CD14-positive monocyte (primary cell): ENCODE results near the gene SH3RF1. TPM values are rescaled to one million over a fixed set of nuclear protein-coding genes. Genes with fewer than 3 reads are reported as not detected.
A peak's percentile ranks its signal among the peaks of the same experiment; 100 is the strongest.

Experiments used
- DNase-seq, 3 donors: peaks; one replicate each; pipeline ENCODE4 v3.0.0-alpha.2; 2011 to 2022
- H2AFZ ChIP-seq: 2 replicates; pipeline ENCODE4 v1.6.0; 2012; ENCODE audit warnings: mild to moderate bottlenecking, low read depth, low read length, inconsistent platforms; ENCODE audit not compliant: insufficient read depth, poor library complexity, severe bottlenecking
- H3K27ac ChIP-seq, 2 donors: 1 replicate in 1 of 2; 2 replicates in 1 of 2; pipeline ENCODE4 v1.5.1; 2012 to 2013; ENCODE audit warnings: low read length in 2 of 2, control low read depth in 1 of 2, inconsistent platforms in 1 of 2, low read depth in 1 of 2, mild to moderate bottlenecking in 1 of 2
- H3K27me3 ChIP-seq, 2 donors: one replicate each; pipeline versions ENCODE4 v1.6.0 to v1.6.1; 2011 to 2013; ENCODE audit warnings: low read length in 2 of 2; ENCODE audit not compliant: control insufficient read depth in 2 of 2, insufficient read depth in 2 of 2
- H3K36me3 ChIP-seq, 2 donors: replicated peaks in 1 of 2; 1 replicate in 1 of 2; 2 replicates in 1 of 2; pipeline versions ENCODE4 v1.5.1 to v1.6.1; 2012 to 2013; ENCODE audit warnings: low read length in 2 of 2, control low read depth in 1 of 2, inconsistent platforms in 1 of 2, mild to moderate bottlenecking in 1 of 2; ENCODE audit not compliant: insufficient read depth in 2 of 2, control insufficient read depth in 1 of 2
- H3K4me1 ChIP-seq, 2 donors: 1 replicate in 1 of 2; 2 replicates in 1 of 2; pipeline versions ENCODE4 v1.5.1 to v1.6.1; 2012 to 2013; ENCODE audit warnings: low read length in 2 of 2, control low read depth in 1 of 2, inconsistent platforms in 1 of 2, mild to moderate bottlenecking in 1 of 2, moderate library complexity in 1 of 2; ENCODE audit not compliant: insufficient read depth in 2 of 2, control insufficient read depth in 1 of 2
- H3K4me2 ChIP-seq: replicated peaks from 2 replicates; pipeline ENCODE3; 2012; ENCODE audit warnings: low read length, moderate library complexity, mild to moderate bottlenecking; ENCODE audit not compliant: poor library complexity, severe bottlenecking; ENCODE audit errors: extremely low read depth
- H3K4me3 ChIP-seq, 3 experiments: fragments of 200-600 bp in 1 of 3; sonication (generic) in 1 of 3; replicated peaks in 1 of 3; 1 replicate in 2 of 3; 2 replicates in 1 of 3; pipeline ENCODE4 v1.5.1; 2011 to 2013; ENCODE audit warnings: low read length in 3 of 3, mild to moderate bottlenecking in 3 of 3, control low read depth in 2 of 3, low read depth in 2 of 3, inconsistent platforms in 1 of 3, moderate library complexity in 1 of 3
- H3K79me2 ChIP-seq: 2 replicates; pipeline ENCODE4 v1.6.0; 2012; ENCODE audit warnings: mild to moderate bottlenecking, control low read depth, inconsistent platforms, low read length, moderate library complexity; ENCODE audit not compliant: insufficient read depth
- H3K9ac ChIP-seq: 2 replicates; pipeline ENCODE4 v1.6.0; 2017; ENCODE audit warnings: low read length, mild to moderate bottlenecking; ENCODE audit not compliant: insufficient read depth, poor library complexity, severe bottlenecking
- H3K9me3 ChIP-seq, 2 donors: replicated peaks in 1 of 2; 1 replicate in 1 of 2; 2 replicates in 1 of 2; pipeline versions ENCODE4 v1.5.1 to v1.6.1; 2012 to 2013; ENCODE audit warnings: low read length in 2 of 2, control low read depth in 1 of 2; ENCODE audit not compliant: control insufficient read depth in 1 of 2, insufficient read depth in 1 of 2
- H4K20me1 ChIP-seq: 2 replicates; pipeline ENCODE4 v1.6.0; 2012; ENCODE audit warnings: mild to moderate bottlenecking, low read length, control low read depth, moderate library complexity; ENCODE audit not compliant: insufficient read depth
- H3K27ac Mint-ChIP-seq, 7 donors: one replicate each; pipeline ENCODE4 v1.8.0; 2020; ENCODE audit warnings: mild to moderate bottlenecking in 7 of 7, mixed read lengths in 7 of 7, moderate library complexity in 6 of 7, inconsistent platforms in 2 of 7
- H3K27me3 Mint-ChIP-seq, 3 donors: one replicate each; pipeline ENCODE4 v1.8.0; 2021 to 2022; ENCODE audit warnings: low read depth in 3 of 3, mild to moderate bottlenecking in 3 of 3, mixed read lengths in 3 of 3, moderate library complexity in 3 of 3, inconsistent platforms in 1 of 3
- H3K36me3 Mint-ChIP-seq, 2 donors: one replicate each; pipeline ENCODE4 v1.8.0; 2020; ENCODE audit warnings: mixed read lengths in 2 of 2, inconsistent platforms in 1 of 2, mild to moderate bottlenecking in 1 of 2
- H3K4me1 Mint-ChIP-seq: one replicate; pipeline ENCODE4 v1.8.0; 2020; ENCODE audit warnings: mild to moderate bottlenecking, mixed read lengths
- H3K4me3 Mint-ChIP-seq, 2 donors: one replicate each; pipeline ENCODE4 v1.8.0; 2020; ENCODE audit warnings: mild to moderate bottlenecking in 2 of 2, mixed read lengths in 2 of 2, moderate library complexity in 1 of 2
- H3K9me3 Mint-ChIP-seq, 7 donors: one replicate each; pipeline ENCODE4 v1.8.0; 2020 to 2022; ENCODE audit warnings: mixed read lengths in 7 of 7, mild to moderate bottlenecking in 6 of 7, moderate library complexity in 6 of 7, inconsistent platforms in 2 of 7
- CTCF ChIP-seq: fragments of 200-600 bp; IDR thresholded peaks from one replicate; pipeline ENCODE4 v1.8.0; 2022; ENCODE audit warnings: antibody characterized with exemption, mild to moderate bottlenecking
- WGBS: methylation state at CpG from one replicate; pipeline ENCODE4 v1.1.5; 2013; ENCODE audit warnings: missing lambda C conversion rate; ENCODE audit not compliant: insufficient coverage; 5-methylcytosine and 5-hydroxymethylcytosine counted together
- intact Hi-C, 2 donors: fragments of 100-400 bp; cut with micrococcal nuclease; formaldehyde crosslinking; loops; one replicate each; pipeline versions ENCODE4 v1.15.0 to v1.15.1; 2023
- polyA plus RNA-seq, 3 donors: library from polyadenylated mRNA; depleted of rRNA in 1 of 3; unstranded in 2 of 3; stranded (reverse) in 1 of 3; fragments of 300-500 nt in 2 of 3; fragments of >200 nt in 1 of 3; fragmentation: Illumina TruSeq in 2 of 3; gene quantifications; 1 replicate in 2 of 3; 2 replicates in 1 of 3; pipeline ENCODE4 v1.2.3, GENCODE V29; 2012 to 2021

The SH3RF1 gene
- polyA plus RNA-seq, 3 donors = 3.1 to 4.7 (median 4.4) TPM

GRCh38 chr4:169225058-169225751 is 45.6 kb downstream of the SH3RF1 start:
- Histone ChIP-seq H3K27ac (peak overlapping the region in 1 of 2 donors; percentile 33), H3K79me2 (peaks cover 7% of the 10 kb centered on the region), H3K9me3 (no peaks in the 10 kb centered on the region), H3K4me2 (no peak overlapping the region), H3K4me1 (peaks cover 9 to 17% of the 10 kb centered on the region in 2 donors), H2AFZ (no peak overlapping the region), H3K9ac (no peak overlapping the region), H4K20me1 (no peaks in the 10 kb centered on the region), H3K36me3 (no peaks in the 10 kb centered on the region), H3K27me3 (no peaks in the 10 kb centered on the region), H3K4me3 (no peak overlapping the region)
- no peak overlapping the region for H3K27ac Mint-ChIP-seq
- H3K4me1 Mint-ChIP-seq = peaks cover 9% of the 10 kb centered on the region
- intact Hi-C loops = no loop called here
- no peaks in the 10 kb centered on the region for H3K9me3 Mint-ChIP-seq
- H3K36me3 Mint-ChIP-seq = peaks cover 3% of the 10 kb centered on the region in 2 donors
- no peak for TF ChIP-seq CTCF
- no peak overlapping the region for H3K4me3 Mint-ChIP-seq
- no peaks in the 10 kb centered on the region for H3K27me3 Mint-ChIP-seq
- DNase-seq = peak; percentile 35 to 67 (median 53)
- 100% methylated on average over 2 of the region's 4 CpGs for WGBS

- Mint-ChIP-seq H3K27ac (no peak overlapping the region), H3K27me3 (no peaks in the 10 kb centered on the region), H3K9me3 (no peaks in the 10 kb centered on the region), H3K4me3 (no peak overlapping the region), H3K36me3 (peaks cover 2 to 3% of the 10 kb centered on the region in 2 donors), H3K4me1 (peaks cover 9% of the 10 kb centered on the region)
- Histone ChIP-seq H2AFZ (no peak overlapping the region), H4K20me1 (no peaks in the 10 kb centered on the region), H3K9ac (no peak overlapping the region), H3K9me3 (no peaks in the 10 kb centered on the region), H3K27me3 (no peaks in the 10 kb centered on the region), H3K4me2 (no peak overlapping the region), H3K36me3 (no peaks in the 10 kb centered on the region), H3K27ac (no peak overlapping the region), H3K4me3 (no peak overlapping the region), H3K4me1 (peaks cover 6 to 12% of the 10 kb centered on the region in 2 donors), H3K79me2 (peaks cover 7% of the 10 kb centered on the region)
- DNase-seq = no peak
- intact Hi-C loops = no loop called here
- 77% methylated on average over 3 of the region's 6 CpGs for WGBS
- no peak for TF ChIP-seq CTCF
These were observed 48.0 kb downstream of the SH3RF1 start for GRCh38 chr4:169222761-169223160.
